NCI-H2171 (cell line): ENCODE data around the gene XKR3.
"Not testable (repeated sequence)": the region's sequence is repeated elsewhere in the genome, so short reads cannot be mapped to it uniquely, and the experiment has no call there.

Experiments
- DNase-seq: peaks from one replicate; lab custom pipeline; 2025; lab: John Stamatoyannopoulos, UW

Gene XKR3

DNA sequence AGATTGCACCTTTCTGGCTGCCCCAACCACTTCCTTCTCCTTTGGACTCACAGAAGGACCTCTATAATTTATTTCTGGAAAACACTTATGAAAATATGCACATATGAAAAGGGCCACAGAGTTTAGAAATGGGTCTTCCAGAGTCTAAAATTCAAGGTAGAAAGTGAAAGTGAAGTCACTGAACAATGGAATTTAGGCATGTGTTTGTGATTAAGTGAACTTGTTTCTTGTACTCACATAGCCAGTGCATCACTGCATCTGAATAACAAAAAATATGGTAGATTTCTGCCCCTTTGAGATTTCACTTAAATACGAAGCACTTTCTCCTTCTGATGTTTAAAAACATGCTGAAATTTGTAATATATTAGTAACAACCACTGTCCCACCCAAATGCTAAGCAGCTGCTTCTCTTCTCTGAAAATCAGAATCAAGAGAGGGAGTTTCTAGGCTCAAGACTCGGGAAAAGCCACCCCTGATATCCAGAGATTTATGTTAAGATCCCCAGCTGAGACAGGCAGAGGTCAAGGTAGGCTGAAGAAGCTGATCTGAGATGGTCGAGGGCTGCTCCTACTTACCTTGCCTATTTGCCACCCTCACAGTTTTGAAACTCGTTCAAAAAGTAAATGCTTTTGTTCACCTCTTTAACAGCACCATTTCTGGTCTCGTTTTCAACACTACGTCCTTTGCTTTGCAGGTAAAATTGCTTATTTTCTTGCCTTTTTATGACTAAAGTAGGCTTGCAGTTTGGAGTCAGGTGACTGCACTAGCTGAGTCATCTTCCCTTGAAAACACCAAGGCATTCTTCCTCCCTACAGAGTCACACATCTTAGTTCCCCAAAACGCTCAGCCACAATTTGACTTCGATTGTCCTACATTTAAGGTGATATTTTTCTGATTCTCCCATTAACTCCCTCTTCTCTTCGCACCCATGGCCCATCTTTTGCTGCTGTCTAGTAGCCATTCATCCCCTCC lies at the start of gene XKR3:
Gene XKR3, minus strand, starts transcription at position 696 of the 972 bp plus-strand sequence. CDS start 17,338 bp downstream, outside the sequence.
- no peak for DNase-seq

DNA sequence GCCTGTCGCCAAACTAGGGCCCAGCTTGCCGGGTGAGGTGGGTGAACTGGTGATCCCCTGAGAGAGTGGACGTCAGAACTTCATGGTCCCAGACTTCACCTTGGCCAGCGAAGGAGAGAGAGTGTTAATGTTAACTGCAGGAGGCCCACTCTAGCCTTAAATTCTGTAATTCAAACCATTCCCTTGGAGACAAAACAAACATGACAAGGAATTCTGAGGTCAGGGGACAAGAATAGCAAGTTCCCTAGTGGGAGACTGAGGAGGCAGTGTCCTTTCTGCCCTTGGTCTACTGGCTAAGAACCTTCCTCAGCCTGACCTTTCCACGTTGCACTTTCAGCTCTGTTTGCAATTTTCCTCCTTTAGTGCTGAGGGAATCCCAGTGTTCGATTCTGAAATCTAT lies 44.4 kb upstream of the XKR3 start:
- not testable (repeated sequence) for DNase-seq

DNA sequence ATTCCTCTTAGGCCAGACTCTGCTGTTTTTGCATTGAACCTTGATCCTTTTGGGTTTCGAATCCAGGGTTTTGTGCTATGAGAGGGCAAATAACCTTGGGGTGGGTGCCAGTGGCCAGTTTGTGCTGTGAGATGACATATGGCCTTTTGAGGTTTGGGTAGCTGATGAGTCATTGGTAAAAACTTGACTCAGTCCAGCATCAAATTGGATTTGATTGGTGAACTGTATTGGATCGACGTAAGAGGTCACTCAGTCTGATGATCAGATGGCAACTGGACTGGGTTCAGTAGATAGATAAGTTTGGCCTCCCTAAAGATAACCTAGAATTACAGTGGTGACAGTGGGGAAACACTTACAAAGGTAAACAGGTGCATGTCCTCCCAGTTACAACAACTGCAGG lies 41.0 kb upstream of the XKR3 start:
- DNase-seq = no peak

DNA sequence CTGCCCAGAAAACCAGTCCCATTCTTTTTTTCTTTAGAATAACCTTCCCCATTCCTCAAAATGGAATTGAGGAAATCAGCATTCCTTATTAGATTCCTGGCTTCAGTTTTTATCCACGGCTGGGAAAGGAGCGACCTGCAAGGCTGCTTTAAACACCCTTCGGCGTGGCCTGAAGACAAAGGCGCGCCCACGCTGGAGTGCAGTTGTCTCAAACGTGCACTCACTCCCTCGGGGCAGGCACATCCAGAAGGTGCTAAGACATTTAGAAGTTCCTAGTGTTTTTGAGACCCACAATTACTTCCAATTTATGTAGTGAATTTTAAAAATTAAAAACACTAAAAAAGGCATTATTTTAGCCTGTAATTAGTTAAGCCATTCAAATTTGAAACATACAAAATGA lies 31.6 kb upstream of the XKR3 start:
- DNase-seq = not testable (repeated sequence)

DNA sequence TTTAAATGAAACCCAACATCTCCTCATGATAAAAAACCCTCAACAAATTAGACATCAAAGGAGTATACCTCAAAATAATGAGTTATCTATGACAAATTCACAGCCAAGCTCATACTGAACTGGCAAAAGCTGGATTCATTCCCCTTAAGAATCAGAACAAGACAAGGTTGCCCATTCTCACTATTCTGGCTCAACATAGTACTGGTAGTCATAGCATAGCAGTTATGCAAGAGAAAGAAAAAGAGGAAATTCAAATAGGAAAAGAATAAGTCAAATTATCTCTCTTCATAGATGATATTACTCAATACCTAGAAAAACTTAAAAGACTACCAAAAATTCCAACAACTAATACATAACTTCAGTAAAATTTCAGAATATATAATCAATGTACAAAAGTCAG lies 29.4 kb upstream of the XKR3 start:
- DNase-seq = no peak

DNA sequence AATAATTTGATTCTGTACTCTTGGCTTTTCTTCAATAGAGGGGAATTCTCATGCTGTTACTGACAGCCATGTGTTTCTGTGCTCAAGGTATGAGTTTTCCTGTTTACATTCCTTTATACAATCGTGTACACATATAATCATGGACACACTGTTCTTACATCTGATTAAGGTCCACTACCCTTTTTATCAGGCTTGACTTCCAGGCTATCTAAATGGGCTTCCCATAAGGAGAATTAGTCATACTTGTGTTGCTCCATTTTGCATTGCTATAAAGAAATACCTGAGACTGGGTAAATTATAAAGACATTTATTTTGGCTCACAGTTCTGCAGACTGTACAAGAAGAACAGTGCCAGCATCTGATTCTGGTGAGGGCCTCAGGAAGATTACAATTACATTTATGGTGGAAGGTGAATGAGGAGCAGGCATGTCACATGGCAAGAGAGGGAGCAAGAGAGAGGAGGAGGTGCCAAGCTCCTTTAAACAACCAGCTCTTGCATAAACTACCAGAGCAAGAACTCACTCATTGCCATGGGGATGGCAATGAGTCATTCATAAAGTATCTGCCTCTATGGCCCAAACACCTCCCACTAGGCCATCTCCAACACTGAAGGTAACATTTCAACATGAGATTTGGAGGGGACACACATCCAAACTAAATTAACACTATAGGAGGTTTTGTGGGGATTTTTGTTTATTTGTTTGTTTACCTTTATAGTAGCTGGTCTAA lies 26.2 kb upstream of the XKR3 start:
- DNase-seq = not testable (repeated sequence)

DNA sequence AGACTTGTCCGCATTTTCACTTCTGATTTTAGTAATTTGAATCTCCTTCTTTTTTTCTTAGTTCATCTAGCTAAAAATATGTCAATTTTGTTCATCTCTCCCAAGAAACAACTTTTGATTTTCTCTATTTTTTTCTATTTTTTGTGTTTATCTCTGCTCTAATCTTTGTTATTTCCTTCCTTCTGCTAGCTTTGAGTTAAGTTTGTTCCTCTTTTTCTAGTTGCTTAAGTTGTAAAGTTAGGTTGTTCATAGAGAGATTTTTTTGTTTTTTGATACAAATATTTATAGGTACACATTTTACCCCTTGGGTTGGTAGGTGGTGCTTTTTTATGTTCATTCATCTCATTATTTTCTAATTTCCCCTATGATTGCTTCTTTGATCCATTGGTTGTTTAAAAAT lies 22.1 kb upstream of the XKR3 start:
- no peak for DNase-seq

DNA sequence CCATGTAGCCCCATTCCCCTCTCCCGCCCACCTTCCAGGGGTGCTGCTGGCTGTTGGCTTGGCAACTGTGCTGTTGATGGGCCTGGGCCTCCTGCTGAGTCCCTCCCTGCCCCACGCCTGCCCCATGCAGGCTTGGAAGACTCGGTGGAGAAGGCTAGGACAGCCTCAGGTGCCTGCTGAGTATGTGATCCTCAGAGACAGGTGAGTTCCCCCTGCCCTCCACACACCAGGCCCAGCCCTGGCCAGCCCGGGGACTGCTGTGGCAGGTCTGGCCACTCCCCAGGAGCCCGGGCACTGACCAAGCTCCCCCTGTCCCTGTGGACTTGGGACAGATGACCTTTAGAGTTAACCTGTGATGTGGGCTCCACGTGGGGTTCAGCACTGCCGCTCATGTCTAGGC lies 20.7 kb upstream of the XKR3 start:
- DNase-seq = no peak

DNA sequence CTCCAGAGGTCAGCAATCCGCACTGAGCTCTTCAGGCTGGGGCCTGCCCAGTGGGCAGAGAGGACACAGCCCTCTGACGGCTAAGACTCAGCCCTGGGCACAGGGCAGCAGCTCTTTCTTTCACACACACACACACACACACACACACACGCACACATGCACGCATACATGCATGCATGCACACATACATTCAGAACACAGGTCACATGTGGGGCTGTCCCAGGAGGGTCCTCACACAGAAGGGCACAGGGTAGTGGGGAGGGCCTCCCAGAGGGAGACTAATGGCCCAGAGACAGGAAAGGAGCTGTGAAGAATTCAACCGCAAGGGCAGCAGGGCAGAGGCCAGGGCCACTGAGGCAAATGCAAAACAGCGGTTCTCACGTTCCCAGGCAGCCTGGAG lies 20.3 kb upstream of the XKR3 start:
- no peak for DNase-seq

DNA sequence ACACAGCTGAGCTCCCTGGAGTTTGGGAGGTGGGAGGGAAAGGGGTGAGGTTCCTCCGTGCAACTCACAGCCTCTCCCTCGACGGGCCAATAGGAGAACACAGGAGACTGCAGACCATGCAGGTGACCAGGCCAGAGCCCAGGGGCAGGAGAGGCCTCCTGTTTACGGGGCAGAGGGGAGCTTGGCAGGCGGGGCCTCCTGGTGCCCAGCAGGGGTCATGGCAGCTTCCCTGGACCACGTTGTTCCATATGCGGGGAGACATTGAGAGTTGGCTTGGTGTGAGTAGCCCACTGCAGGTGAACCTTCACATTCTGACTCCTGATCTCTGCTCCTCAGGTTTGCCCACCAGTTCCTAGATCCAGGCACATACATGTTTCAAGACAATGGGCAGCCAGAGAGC lies 19.3 kb upstream of the XKR3 start:
- DNase-seq = no peak

DNA sequence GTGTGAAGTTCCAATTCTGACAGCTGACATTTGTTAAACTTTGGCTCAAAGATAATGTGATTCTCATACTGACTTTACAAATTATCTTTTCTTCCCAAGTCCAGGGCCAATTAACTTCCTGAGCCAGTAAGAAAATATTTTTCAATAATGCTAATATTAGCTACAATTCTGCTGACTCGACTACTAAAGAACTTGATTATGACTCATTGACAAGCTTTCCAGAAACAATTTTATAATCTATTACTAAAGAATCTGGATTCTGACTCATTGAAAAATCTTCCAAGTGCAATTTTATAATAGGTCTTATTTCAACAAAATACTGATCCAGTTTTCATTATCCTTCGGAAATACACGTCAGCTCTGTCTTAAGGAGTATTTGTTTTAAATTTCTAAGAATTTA lies 12.9 kb upstream of the XKR3 start:
- no peak for DNase-seq

DNA sequence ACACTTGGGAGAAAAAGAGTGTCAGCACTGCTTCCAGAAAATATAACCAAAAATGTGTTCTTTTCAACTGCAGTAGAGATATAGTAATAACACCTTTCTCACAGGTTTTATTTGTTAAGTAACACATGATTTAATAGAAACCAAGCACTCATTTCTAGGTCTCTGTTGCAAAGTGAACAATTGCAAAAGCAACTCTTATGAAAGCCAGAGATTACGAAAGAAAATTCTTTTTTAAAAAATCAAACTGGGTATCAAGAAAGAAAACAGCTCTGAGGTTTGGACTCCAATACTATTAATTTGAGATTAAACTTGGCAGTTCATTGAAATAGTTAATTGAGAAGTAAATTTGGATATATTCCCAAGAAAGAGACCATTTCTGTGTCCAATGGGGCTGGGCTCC lies 9.8 kb upstream of the XKR3 start:
- DNase-seq = no peak

DNA sequence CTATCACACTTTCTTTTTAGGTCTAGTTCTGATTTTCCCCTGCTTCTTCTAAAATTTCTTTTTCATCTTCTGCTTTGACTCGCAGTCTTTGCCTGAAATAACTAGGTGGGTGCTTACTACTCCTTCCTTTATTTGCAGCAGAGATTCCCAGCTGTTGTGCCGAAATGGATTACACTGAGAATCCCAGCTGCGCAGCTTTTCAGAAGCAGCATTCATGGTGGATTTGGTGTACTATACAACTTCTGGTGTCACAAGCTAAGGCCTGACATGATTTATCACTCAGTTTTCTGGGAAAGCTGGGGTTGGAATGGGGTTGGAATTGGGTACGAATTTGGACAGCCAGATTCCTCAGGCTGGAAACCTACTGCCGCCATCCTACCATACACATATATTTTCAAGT lies 6.0 kb upstream of the XKR3 start:
- DNase-seq = no peak

DNA sequence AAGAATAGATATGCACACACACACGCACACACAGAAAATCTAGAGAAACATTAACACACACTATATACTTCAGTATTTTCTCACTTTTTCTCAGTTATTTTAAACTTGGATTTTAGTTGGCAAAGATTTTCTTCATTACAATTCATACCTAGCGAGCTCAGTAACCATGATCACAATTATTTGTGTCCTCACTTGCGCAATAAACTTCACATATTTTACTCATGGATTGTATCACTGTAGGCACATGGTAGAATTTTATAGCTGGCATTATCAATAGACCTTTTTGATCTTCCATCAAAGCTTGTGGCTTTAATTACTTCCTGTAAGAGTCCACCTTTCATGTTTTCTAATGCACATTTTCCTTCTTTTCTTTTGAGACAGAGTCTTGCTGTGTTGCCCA lies 4.8 kb upstream of the XKR3 start:
- DNase-seq = no peak

DNA sequence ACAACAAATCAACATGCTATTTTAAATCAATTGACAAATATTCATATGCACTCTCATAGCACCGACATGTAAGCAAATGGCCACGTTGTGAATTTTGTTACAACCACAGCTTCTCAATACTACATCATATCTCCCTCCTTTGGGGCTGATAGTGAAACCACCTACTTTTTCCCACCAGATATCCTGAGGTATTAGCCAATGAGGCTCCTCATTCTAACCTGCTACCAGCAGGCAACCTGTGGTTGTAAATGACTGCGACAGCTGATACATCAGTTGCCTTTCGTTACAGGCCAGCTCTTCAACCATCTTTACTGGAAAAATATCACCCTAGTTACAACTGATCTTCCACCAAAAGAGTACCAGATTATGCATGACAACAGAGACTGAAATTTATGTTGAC lies 3.7 kb upstream of the XKR3 start:
- no peak for DNase-seq

DNA sequence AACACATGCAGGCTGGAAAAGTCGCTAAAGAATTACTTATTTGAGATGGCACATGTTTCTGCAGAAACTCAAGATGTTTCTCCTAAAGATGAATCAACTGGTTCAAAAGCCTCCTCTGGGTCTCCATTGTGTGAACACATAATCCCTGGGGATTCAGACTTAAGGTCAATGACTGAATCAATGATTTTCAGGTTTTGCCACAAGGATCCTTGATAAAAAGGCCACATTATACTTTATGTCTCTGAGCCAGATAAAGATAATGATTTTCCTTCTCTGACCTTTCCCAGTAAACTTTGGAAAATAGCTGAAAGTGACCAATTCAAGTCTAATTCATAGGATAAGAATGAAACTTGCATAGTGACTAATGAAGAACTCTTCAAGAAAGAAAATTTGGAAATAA lies 2.3 kb upstream of the XKR3 start:
- no peak for DNase-seq

DNA sequence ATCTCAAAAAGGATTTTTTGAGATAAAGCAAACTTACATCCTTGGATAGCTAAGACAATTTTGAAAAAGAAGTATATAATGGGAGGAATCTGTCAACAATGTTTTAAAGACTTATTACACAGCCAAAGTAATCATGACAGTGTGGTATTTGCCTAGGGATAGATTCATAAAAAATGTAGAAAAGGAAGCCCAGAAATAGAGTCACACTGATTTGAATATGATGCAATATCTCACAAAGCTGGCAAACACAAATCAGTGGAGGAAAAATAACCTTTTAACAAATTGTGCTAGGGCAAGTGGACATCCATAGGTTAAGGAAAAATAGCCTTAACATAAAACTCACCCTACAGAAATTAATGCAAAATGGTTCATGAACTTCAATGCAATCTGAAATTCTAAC lies 6.0 kb downstream of the XKR3 start:
- DNase-seq = no peak

DNA sequence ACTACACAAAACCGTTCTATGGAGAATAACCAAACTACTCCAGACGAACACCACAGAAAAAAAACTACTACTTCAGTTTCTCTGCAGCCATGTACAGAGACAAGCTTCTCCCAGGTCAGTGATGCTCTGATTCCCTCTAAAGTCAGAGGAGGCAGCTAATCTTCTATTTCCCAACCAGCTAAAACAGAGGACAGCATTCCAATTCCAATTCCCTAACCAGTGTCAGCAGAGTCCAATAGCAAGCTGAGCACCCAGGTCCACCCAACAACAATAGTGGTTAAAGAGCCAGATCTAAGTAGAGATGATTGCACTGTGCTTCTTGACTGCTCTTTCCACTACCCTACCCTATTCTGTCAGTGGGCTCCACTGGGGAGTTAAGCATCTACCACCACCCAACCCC lies 6.7 kb downstream of the XKR3 start:
- no peak for DNase-seq

DNA sequence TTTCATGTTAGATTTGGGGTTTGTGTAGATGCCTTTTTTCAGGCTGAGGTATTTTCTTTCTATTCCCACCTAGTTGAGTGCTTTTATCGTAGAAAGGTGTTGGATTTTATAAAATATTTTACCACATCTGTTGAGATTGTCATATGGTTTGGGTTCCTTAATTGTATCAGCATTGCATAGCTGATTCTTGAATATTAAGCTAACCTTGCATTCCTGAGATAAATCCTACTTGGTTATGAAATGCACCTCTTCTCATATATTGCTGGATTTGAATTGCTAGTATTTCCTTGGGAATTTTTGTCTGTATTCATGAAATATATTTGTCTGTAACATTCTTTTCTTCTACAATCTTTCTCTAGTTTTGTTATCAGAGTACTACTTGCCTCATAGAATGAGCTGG lies 10.1 kb downstream of the XKR3 start:
- DNase-seq = no peak

DNA sequence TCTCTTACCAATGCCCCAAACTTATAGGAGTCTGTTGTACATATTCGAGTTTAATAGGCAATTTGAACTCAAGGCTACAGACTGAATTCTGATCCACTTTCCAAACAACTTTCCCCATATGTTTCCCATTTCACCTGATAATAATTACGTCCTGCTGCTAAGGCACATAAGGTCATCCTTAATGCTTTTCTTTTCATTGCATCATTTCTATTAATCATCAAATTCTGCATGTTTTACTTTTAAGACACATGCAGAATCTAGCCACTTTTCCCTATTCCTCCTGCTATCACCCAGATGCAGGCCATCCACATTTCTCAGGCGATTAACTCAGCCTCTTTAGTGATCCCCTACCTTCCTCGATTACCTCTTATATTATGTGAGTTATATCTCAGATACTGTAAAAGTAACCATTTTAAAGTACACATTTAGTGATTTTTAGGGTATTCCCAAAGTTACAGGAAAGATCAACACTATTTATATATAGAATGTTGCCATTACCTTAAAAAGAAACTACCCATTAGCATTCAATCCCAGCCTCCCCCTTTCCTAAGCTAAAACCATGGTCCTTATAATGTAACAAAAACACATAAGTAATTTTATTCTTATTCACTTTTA lies 14.9 kb downstream of the XKR3 start:
- no peak for DNase-seq

DNA sequence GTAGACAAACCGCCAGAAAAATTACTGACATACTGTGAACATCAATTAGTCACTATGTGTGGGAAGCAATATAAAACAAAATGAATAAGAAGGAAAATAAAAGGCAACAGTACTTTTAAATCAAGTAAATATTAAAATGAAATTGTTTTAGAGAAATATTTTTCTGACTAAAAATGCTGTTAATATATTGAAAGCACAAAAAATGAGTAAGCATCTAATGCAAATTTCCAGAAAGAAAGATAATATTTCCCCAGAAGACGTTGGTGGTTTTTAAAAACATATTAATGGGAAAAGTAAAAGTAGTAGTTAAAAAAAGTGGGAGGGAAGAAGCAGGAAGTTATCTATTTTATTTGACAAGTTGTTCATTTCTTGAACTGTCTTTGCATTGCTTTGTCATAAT lies 16.5 kb downstream of the XKR3 start:
- DNase-seq = no peak

DNA sequence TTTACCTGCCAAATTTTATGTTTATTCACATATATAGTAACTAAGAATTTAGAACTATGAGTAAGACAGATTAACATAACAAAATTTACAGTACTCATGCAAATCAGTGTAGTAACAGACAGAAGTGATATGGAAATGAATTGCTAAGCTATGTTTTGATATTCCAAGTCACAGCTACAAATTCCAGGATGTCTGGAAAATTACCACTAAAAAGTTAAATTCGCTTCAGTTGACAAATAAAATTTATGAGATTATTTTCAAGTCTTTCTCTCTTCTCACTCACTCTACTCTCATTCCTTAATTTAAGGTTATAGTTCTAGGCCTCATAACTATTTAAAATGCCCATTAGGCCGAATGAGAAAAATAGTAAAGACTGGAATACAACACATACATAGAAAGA lies 18.1 kb downstream of the XKR3 start:
- no peak for DNase-seq

DNA sequence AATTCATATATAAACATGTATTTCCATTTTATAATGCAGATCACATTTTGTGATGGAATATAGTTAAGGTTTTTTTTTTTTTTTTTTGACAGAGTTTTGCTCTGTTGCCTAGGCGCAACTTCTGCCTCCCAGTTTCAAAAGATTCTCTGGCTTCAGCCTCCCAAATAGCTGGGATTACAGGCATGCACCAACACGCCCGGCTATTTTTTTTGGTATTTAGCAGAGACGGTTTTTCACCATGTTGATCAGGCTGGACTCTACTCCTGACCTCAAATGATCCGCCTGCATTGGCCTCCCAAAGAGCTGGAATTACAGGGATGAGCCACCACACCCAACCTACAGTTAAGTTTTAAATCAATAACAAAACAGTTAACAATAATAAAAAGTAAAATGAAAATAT lies 18.8 kb downstream of the XKR3 start:
- no peak for DNase-seq
